K562 (cell line): ENCODE results near the gene COX7A2. TPM values are rescaled to one million over a fixed set of nuclear protein-coding genes. Genes with fewer than 3 reads are reported as not detected.

Experiments
- ATF7 ChIP-seq: fragments of 450-650 bp; IDR thresholded peaks from 2 replicates; pipeline ENCODE4 v1.7.1; 2014; ENCODE audit warnings: mild to moderate bottlenecking, moderate library complexity
- CBX5 ChIP-seq: IDR thresholded peaks from 2 replicates; pipeline ENCODE4 v1.6.1; 2014; ENCODE audit warnings: low read depth, borderline replicate concordance
- CC2D1A ChIP-seq: fragments of 450-650 bp; IDR thresholded peaks from 2 replicates; pipeline ENCODE4 v1.6.1; 2017; ENCODE audit warnings: mild to moderate bottlenecking
- HDAC3 ChIP-seq: fragments of 450-650 bp; IDR thresholded peaks from 2 replicates; pipeline ENCODE4 v1.6.1; 2018; ENCODE audit warnings: borderline replicate concordance, mild to moderate bottlenecking, moderate library complexity; ENCODE audit not compliant: partially characterized antibody
- HMBOX1 ChIP-seq: sonication (generic); IDR thresholded peaks from 2 replicates; pipeline ENCODE4 v1.6.1; 2016
- KLF10 ChIP-seq: fragments of 250-450 bp; sonication (Bioruptor Pico); IDR thresholded peaks from 2 replicates; pipeline ENCODE4 v1.6.1; 2021; ENCODE audit warnings: matching md5 sums
- NEUROD1 ChIP-seq: fragments of 150-350 bp; IDR thresholded peaks from 2 replicates; pipeline ENCODE4 v1.6.1; 2014; ENCODE audit warnings: borderline replicate concordance, low read length, low read depth; ENCODE audit not compliant: partially characterized antibody
- PML ChIP-seq: IDR thresholded peaks from 2 replicates; pipeline ENCODE4 v1.6.1; 2012; ENCODE audit warnings: low read length, inconsistent platforms
- POLR2AphosphoS2 ChIP-seq: IDR thresholded peaks from 2 replicates; pipeline ENCODE4 v1.6.1; 2012; ENCODE audit warnings: low read length, improper control_type of control experiment
- PRPF4 ChIP-seq: fragments of 200-400 bp; formaldehyde crosslinking; IDR thresholded peaks from one replicate; pipeline ENCODE4 v1.6.1; 2017; ENCODE audit warnings: low read length, low read depth, mild to moderate bottlenecking; ENCODE audit not compliant: insufficient read depth, poor library complexity, severe bottlenecking
- STAT5A ChIP-seq: IDR thresholded peaks from 2 replicates; pipeline ENCODE4 v1.6.1; 2012; ENCODE audit warnings: low read length, inconsistent platforms, borderline replicate concordance
- ZBTB11 ChIP-seq, 3 experiments: fragments of 200-800 bp in 1 of 3; fragments of 250-450 bp in 1 of 3; fragments of 450-650 bp in 1 of 3; sonication (Bioruptor Pico) in 1 of 3; sonication (Bioruptor generic) in 1 of 3; formaldehyde crosslinking in 1 of 3; IDR thresholded peaks; 2 replicates each; pipeline versions ENCODE4 v1.6.1 to v1.8.0; 2016 to 2022; ENCODE audit warnings: mild to moderate bottlenecking in 2 of 3, missing genetic modification characterization in 2 of 3, missing compliant biosample characterization in 1 of 3, moderate library complexity in 1 of 3
- polyA plus RNA-seq, 8 experiments: library from polyadenylated mRNA; depleted of rRNA in 4 of 8; stranded (reverse) in 5 of 8; unstranded in 3 of 8; fragments of >200 nt; fragmentation: Nextera tagmentation in 2 of 8; fragmentation: Illumina TruSeq in 1 of 8; extraction: Ambion mirVana in 2 of 8; extraction: Trizol in 1 of 8; gene quantifications; 2 replicates each; pipeline versions ENCODE4 v1.2.1 to v1.2.3, GENCODE V29; 2011 to 2014; ENCODE audit warnings: inconsistent platforms in 1 of 8, missing spikeins in 1 of 8
- total RNA-seq, 7 experiments: library from RNA; depleted of rRNA in 6 of 7; stranded (reverse); fragments of >200 nt in 6 of 7; fragmentation: Illumina TruSeq in 2 of 7; extraction: Trizol in 2 of 7; gene quantifications; 2 replicates each; pipeline versions ENCODE4 v1.2.1 to v1.2.3, GENCODE V29; 2011 to 2021; ENCODE audit warnings: low replicate concordance in 1 of 7
- TF ChIP-seq, protein P1 (sequence below): fragments of 450-650 bp; IDR thresholded peaks from 2 replicates; pipeline ENCODE4 v1.6.1; 2014; ENCODE audit warnings: low read depth, mild to moderate bottlenecking, moderate library complexity, borderline replicate concordance
- TF ChIP-seq, protein P2 (sequence below): sonication (generic); formaldehyde crosslinking; IDR thresholded peaks from 2 replicates; pipeline ENCODE4 v1.8.0; 2023; ENCODE audit warnings: mild to moderate bottlenecking, missing genetic modification reagents
- TF ChIP-seq, protein P3 (sequence below), 2 experiments: fragments of 450-650 bp in 1 of 2; sonication (generic) in 1 of 2; formaldehyde crosslinking; conservative IDR thresholded peaks; 2 replicates each; pipeline versions ENCODE4 v1.4.0 to v1.8.1; 2020 to 2022; ENCODE audit warnings: mild to moderate bottlenecking in 1 of 2, missing genetic modification reagents in 1 of 2

The COX7A2 gene
- total and polyA plus RNA-seq, 9 of the 15 experiments (the other 6 are each of a cell fraction or from before 2014, with no cell fraction given): 234 to 2,216 (median 585) TPM

GRCh38 chr6:75243333-75244062, at the start of gene COX7A2 (continued):
- TF ChIP-seq, protein P1, sequence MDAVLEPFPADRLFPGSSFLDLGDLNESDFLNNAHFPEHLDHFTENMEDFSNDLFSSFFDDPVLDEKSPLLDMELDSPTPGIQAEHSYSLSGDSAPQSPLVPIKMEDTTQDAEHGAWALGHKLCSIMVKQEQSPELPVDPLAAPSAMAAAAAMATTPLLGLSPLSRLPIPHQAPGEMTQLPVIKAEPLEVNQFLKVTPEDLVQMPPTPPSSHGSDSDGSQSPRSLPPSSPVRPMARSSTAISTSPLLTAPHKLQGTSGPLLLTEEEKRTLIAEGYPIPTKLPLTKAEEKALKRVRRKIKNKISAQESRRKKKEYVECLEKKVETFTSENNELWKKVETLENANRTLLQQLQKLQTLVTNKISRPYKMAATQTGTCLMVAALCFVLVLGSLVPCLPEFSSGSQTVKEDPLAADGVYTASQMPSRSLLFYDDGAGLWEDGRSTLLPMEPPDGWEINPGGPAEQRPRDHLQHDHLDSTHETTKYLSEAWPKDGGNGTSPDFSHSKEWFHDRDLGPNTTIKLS: peak; percentile 86; the same call in 1 of the 2 replicates
- TF ChIP-seq POLR2AphosphoS2 (peak; percentile 76; the same call in 1 of the 2 replicates), CC2D1A (peak; percentile 93), HDAC3 (peak; percentile 27), CBX5 (peak; percentile 28; the same call in 1 of the 2 replicates), ATF7 (peak; percentile 87), STAT5A (peak; percentile 53; the same call in 1 of the 2 replicates), ZBTB11 (CRISPR knock-in tag; IDR thresholded peaks at IDR 0.05) (peak in 2 of 3 experiments; percentile 38 to 95; a peak in 2 of 6 replicates), PML (peak; percentile 91), HMBOX1 (peak; percentile 95), PRPF4 (no peak), NEUROD1 (peak; percentile 13), KLF10 (CRISPR knock-in tag) (no peak)
- TF ChIP-seq, protein P2, sequence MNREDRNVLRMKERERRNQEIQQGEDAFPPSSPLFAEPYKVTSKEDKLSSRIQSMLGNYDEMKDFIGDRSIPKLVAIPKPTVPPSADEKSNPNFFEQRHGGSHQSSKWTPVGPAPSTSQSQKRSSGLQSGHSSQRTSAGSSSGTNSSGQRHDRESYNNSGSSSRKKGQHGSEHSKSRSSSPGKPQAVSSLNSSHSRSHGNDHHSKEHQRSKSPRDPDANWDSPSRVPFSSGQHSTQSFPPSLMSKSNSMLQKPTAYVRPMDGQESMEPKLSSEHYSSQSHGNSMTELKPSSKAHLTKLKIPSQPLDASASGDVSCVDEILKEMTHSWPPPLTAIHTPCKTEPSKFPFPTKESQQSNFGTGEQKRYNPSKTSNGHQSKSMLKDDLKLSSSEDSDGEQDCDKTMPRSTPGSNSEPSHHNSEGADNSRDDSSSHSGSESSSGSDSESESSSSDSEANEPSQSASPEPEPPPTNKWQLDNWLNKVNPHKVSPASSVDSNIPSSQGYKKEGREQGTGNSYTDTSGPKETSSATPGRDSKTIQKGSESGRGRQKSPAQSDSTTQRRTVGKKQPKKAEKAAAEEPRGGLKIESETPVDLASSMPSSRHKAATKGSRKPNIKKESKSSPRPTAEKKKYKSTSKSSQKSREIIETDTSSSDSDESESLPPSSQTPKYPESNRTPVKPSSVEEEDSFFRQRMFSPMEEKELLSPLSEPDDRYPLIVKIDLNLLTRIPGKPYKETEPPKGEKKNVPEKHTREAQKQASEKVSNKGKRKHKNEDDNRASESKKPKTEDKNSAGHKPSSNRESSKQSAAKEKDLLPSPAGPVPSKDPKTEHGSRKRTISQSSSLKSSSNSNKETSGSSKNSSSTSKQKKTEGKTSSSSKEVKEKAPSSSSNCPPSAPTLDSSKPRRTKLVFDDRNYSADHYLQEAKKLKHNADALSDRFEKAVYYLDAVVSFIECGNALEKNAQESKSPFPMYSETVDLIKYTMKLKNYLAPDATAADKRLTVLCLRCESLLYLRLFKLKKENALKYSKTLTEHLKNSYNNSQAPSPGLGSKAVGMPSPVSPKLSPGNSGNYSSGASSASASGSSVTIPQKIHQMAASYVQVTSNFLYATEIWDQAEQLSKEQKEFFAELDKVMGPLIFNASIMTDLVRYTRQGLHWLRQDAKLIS (CRISPR knock-in tag): peak; percentile 28; the same call in 1 of the 2 replicates
- TF ChIP-seq, protein P3, sequence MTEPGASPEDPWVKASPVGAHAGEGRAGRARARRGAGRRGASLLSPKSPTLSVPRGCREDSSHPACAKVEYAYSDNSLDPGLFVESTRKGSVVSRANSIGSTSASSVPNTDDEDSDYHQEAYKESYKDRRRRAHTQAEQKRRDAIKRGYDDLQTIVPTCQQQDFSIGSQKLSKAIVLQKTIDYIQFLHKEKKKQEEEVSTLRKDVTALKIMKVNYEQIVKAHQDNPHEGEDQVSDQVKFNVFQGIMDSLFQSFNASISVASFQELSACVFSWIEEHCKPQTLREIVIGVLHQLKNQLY (CRISPR knock-in tag; conservative IDR thresholded peaks at IDR 0.05): 0 out of 4 replicates have a peak, but pooled peaks of 1 of the 2 experiments have one; percentile 52
